GM13976 (cell line): ENCODE measurements around the gene SMC1B.
"Not testable (repeated sequence)": the region's sequence is repeated elsewhere in the genome, so short reads cannot be mapped to it uniquely, and the experiment has no call there.

Experiments
- DNase-seq: peaks from one replicate; pipeline ENCODE4 v3.0.0; 2012; ENCODE audit warnings: low spot score
- CTCF ChIP-seq: IDR thresholded peaks from 2 replicates; pipeline ENCODE4 v1.5.1; 2012; ENCODE audit warnings: borderline replicate concordance, mild to moderate bottlenecking; ENCODE audit not compliant: insufficient read depth; ENCODE audit errors: extremely low read depth, missing control alignments, control extremely low read depth
- in situ Hi-C: fragments of 300-500 bp; cut with MboI; formaldehyde crosslinking; loops from one replicate; pipeline ENCODE4 v1.12.0; 2022; ENCODE audit warnings: low sequenced_read_pairs, mixed read lengths, inconsistent platforms; ENCODE audit not compliant: unreplicated experiment

SMC1B gene

DNA sequence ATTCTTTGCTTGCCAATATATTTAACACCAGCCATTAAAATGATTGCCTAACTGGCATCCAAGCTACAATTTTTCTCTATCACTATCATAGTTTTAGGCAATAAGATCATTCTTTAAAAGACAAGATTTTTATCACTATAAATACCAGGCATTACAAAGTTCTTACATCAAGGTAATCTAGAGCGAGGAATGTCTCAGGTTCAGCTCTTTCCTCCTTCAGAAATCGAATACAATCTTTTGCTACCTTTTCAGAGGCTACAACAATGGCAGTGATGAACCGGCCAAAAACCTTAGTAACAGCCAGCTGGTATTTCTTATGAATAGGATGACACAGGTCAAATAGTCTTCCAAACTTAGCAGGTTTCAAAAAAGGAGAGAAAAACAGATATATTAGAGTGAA is 23.9 kb downstream of the SMC1B start:
- in situ Hi-C loops, result no loop called here
- DNase-seq, result no peak
- TF ChIP-seq CTCF, result no peak

DNA sequence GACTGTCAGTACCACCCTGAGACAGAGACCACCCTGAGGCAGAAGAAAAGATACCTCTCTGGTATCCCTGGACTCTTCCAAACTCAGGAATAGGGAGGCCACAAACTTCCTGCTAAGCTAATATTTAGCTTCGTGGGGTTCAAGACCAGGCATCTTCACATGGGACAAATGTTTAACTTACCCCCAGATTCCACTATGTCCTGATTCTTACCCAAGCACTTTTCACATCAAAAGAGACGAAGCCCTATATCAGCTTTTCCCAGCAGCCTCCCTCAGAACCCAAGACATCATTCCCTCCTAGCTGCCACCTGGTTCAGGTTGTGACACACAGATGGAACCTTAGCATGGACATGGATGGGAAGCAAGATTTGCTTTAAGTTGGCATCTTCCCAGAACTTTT is 32.1 kb downstream of the SMC1B start:
- DNase-seq, result no peak
- in situ Hi-C loops, result no loop called here
- no peak for TF ChIP-seq CTCF

- TF ChIP-seq CTCF, result no peak
- in situ Hi-C loops, result no loop called here
- no peak for DNase-seq
Observed at GRCh38 chr22:45376703-45377102, 36.7 kb downstream of the SMC1B start.

- DNase-seq, result peak; percentile 20
- TF ChIP-seq CTCF, result no peak
- in situ Hi-C loops, result no loop called here
Observed at GRCh38 chr22:45376009-45376408, 37.4 kb downstream of the SMC1B start.

- in situ Hi-C loops, result not testable (repeated sequence)
Observed at GRCh38 chr22:45373592-45373991, 39.8 kb downstream of the SMC1B start.

DNA sequence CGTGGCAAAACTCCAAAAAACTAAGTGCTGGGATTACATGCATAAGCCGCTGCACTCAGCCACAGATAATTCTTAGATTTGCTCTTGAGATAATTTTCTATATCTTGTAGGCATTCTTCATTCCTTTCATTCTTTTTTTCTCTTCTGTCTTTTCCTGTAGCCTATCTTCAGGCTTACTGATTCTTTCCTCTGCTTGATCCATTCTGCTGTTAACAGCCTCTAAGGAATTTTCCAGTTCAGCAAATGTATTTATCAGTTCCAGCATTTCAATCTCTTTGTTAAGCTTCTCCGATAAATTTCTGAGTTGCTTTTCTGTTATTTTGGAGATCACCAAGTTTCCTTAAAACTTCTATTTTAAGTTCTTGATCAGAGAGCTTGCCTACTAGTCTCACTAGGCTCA is 46.7 kb downstream of the SMC1B start:
- no peak for TF ChIP-seq CTCF
- in situ Hi-C loops, result no loop called here
- DNase-seq, result no peak

More at GRCh38 chr22:45373592-45373991, 39.8 kb downstream of the SMC1B start:
- DNase-seq, result not testable (repeated sequence)

- TF ChIP-seq CTCF, result no peak
- no peak for DNase-seq
- in situ Hi-C loops, result no loop called here
Observed at GRCh38 chr22:45359627-45360026, 53.8 kb downstream of the SMC1B start.
